HG02798 (cell line): ENCODE data around the gene CAMK2G.

Experiments used
- ATAC-seq: cut with Tn5 transposase; IDR thresholded peaks from one replicate; pipeline ENCODE4 v1.9.1; 2021; ENCODE audit warnings: mild to moderate bottlenecking; ENCODE audit not compliant: unreplicated experiment, poor library complexity

The CAMK2G gene

DNA sequence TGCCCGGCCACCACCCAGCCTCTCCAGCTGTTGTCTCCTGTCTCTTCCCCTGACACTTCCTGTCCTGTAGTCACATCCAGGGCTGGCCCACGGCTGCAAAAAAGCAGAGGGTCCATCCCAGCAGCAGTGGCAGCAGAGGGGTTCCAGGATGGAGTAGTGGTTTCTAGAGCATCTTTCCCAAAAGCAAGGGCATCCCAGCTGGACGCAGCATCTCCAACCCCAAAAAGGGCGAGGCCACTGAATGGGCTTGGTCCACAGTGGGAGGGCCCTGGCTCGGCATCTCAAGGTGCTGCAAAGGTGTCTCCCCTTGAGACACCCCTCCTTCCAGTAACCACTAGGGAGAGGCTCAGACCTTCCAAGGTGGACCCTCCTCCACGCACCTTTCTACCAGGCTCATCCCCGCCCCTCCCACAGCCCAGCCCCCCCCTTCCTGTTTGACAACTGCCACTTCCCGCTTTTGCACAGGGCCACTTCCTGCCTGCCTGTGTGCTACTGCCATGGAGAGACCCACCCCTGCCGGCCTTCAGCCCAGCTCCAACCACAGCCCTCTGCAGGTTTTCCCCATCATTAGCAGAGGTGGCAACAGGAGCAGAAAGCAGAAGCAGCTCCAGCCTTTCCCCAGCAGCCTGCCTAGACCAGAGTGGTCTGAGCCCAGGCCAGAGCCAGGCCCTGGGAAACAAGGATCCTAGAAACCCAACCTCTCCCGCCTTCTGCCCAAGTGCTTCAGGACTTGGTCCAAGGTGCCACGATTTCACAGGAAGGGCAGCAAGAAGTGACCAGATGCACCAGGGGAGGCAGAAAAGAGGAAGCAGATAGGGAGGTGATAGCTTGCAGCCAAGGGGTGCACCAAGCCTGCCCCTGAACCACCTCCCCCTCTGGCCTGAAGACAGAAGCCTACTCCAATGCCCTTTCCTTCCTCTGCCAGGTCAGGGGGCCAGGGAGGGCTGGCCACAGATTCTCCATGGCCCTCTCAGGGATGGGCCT lies 8.6 kb downstream of the CAMK2G start:
- peak; percentile 63 for ATAC-seq

DNA sequence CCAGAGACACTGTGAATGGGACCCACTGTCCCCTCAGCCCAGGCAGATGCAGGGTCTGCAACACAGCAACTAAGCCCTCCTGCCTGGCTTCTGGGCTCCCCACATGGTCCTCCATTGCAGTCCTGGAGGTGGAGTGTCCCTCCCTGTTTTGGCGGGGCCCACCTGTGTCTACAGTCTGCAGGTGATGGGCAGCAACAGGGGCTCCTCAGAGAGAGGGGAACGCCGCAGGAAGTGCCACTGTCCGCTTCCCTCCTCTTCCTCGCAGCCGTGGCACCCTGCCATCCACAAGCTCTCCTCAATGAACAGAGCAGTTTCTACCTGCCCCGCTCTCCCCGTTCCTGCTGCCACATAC lies 9.3 kb downstream of the CAMK2G start:
- no peak for ATAC-seq

DNA sequence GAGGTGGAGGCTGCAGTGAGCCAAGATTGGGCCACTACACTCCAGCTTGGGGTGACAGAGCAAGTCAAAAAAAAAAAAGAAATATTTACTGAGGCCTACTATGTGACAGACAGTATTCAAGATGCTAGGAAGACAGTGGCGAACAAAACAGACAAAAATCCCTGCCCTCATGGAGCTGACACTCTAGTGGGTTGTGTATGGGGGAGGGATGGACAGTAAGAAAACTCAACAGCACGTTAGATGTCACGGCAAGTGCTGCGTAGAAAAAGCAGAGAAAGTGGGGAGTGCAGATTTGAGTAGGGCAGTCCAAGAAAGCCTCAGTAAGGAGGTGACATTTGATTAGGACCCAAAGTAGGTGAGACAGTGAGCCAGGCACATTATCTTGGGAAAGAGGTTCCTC lies 10.1 kb downstream of the CAMK2G start:
- no peak for ATAC-seq

DNA sequence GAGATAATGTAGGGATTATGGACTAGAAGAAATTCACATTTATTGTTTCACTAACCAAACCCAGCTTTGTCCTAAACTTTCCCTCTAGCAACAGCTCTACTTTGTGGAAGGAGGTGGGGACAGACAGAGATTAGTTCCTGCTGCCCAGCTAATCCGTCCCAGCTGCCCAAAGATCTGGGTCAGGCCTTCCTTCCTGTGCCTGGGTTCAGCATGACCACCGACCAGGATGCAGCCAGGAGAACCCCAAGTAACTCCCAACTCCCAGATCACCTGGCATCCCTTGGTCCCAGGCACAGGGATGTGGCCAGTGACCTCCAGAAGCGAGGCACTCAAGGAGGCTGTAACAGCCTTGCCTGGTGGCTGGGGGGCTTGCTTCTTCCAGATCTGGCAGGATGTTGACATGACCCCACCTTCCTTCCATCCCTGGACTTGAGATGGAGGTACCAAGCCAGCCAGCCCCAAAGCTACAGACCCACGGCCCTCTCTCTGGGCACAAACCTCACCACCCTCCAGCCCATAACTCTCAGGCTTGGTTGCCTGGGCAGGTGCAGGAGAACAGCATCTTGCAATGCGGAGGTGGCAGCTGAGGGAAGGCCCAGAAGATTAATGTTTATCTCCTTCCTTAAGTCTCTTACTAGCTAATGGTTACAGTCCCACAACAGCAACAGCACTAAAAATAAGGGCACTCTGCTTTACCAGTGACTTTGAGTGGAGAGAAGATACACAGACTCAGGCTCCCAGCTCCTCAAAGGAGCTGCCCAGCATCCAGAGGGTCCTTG lies 11.1 kb downstream of the CAMK2G start:
- no peak for ATAC-seq

DNA sequence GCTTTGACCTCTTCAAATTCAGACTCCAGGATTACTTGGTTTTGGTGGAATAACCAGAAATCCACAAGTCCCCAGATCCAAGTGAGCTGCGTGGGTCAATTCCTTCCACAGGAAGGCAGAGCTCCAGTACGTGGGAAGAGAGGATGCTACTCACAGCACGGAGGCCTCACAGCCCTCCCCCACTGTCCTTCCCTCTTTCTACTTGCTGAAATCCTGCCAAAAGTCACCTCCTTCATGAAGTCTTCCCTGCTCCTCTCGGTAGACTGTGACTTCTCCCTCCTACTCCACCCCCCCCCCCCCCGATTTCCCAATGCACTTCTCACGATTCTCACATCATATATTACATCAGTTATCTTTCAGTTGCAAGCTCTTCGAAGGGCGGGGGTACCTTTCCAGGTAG lies 12.3 kb downstream of the CAMK2G start:
- no peak for ATAC-seq

DNA sequence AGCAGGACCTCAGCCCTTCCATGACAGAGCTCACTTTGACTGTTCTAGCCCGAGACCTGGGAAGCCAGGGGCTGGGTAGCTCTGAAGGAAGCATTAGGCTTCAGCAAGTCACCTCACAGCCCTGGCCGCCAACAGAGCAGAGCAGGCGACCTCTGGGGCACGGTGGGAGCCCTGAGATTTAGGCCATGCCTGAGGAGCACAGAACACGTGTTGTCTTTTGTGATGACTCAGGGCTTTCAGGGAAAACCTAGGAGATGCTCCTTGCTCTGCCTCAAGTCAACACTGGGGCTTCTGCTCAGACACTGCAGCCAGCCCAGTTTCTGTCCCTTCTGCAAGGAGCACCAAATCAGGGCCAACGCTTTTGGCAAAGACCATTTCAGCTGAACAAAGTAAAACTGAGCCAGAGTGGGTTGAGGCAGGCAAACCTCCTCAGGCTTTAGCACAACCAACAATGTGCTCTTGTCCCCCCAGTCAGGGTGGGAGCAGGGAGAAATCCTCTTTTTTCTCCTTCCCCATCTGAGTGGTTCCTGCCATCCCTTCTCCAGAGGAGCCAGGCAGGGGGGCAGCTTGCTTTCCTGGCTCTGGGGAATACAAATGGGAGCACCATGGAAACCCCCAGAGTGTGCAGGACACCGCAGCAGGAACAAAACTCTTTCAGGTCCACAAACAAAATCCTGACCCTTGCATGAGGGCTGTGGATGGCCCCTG lies 14.4 kb downstream of the CAMK2G start:
- no peak for ATAC-seq

DNA sequence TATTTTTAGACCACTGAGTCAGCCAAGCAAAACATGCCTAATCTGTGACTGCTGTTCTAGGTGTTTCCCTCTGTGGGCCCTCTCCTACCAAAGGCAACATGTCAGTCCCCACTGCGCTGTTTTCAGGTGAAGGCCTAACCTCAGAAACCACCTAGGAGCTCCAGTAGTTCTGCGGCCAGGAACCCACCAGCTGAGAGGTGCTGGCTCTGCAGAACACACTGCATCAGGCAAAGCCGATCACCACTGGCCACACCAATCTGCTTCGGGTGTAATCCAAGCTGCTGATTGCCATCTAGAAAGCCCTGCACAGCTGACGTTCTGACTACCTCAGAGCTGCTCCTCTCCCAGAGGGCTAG lies 14.9 kb downstream of the CAMK2G start:
- no peak for ATAC-seq

DNA sequence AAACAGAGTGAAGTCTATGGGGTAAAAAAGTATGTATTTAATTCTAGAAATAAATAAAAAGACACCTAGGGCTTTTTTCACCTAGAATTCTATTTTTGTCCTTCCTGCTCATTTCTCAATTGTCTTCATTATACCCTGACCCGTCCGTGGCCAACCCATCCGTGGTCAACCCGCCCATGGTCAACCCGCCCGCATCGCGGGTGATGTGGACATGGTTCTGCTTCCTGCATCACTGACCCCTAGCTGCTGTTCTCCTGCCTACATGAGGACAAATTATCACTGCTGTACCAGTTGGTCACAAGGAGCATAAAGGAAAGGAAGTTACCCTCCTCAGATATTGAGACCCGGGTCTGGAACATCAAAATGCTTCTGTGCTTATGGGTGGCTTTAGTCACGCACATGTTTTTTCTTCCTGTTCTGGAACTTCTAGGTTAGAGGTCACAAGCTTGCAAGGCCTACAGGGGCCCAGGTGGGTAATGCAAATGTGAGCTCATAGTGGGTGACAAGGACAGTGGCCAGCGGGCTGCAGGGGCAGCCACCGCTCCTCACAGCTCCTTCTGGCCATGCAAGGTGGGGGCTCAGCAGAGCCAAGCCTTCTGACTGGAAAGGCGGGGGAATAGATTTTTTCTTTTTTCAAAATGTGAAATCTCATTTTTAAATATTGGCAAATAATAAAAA lies 15.5 kb downstream of the CAMK2G start:
- no peak for ATAC-seq

DNA sequence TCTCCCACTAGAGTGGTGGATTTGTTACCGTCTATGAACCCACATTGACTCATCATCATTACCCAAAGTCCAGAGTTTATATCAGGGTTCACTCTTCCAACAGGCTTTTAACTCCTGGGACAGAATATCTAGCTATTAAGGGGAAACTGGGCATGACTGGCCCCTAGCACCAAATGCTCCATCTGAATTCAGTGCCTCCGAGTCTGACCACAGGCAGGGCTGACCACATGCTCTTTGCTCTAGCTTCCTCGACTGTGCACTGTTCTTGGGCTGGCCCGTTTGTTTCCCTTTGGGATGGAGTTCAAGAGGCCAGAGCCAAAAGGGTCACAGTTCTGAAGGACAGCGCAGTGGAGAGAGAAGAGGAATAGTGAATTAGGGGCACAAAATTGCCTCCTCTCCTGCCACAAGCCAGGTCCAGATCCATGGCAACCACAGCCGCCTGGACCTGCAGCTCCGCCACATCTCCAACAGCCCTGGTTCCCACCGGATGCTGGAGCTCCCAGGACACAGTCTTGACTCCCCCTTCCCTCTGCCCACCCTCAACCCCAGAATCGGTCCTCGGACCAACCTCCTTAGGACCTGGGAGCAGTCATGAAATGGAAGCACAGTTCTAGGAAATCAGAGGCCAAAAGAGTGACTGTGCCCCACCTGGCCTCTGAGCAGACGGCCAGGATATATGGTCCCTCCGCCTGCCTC lies 16.2 kb downstream of the CAMK2G start:
- no peak for ATAC-seq

DNA sequence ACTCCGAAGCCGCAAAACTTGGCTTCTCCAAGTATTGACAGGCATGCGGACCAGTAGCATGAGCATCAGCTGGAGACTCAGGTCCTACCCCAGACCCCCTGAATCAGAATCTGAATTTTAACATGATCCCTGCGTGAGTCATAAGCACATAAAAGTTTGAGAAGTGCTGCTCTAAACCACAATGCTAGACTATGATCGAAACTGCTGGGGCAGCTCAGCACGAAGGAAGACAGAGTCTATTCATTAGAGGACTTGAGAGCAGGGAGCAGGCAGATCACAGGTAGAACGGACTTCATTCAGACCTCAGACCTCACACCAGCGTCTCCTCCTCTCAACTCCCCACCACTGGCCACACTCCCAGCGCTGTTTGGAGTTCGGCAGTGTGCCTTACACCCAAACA lies 16.9 kb downstream of the CAMK2G start:
- no peak for ATAC-seq

DNA sequence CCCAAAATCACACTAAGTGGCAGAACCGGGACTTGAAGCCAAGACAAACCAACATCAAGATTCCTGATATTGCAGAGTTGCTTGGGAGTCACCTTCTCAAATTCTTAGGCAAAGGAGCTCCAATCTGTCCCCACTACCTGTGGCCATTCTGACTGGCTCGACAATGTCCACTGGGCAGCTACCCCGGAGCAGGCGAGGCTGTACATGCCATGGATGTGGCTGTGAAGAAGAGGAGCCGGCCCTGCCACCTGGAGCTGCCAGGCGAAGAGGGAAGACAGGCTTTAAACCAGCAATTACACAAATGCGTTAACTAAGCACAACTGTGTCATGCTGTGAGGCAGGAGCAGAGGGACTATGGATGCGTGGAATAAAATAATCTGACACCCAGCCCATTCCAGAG lies 18.1 kb downstream of the CAMK2G start:
- no peak for ATAC-seq

DNA sequence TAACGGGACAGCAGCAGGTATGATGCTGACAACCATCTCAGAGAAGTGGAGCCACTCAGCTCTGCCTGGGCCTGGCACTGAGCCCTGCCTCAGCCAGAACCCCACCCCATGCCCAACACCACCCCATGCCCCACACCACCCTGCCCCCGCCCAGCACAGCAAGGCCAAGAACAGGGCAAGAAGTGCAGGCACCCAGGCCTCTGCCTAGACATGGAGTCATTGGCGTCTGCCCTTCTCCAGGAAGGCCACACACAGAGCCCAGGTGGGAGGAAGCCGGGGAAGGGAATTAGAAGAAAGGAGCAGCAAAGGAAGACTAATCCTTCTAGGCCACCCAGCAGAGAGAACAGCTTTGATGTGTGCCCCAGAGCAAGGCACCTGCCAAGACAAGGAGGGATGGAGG lies 18.9 kb downstream of the CAMK2G start:
- no peak for ATAC-seq

DNA sequence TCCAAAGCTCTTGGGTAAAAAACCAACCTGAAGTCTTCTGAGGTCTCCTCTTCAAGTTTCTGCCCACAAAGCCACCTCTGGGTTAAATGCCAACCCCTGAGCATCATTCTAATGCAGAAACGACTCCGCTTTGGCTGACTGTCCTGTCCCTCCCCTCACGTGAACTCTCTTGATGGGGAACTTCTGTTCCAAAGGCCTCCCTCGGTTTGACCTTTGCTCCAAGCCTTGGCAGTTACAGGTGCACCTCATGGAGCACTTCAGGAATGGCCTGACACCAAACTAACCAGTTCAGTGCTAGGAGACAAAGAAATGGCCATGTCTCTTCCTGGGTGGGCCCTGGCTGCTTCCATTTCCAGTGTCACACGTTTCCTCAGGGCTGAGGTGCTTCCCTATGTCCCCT lies 20.0 kb downstream of the CAMK2G start:
- ATAC-seq = no peak

DNA sequence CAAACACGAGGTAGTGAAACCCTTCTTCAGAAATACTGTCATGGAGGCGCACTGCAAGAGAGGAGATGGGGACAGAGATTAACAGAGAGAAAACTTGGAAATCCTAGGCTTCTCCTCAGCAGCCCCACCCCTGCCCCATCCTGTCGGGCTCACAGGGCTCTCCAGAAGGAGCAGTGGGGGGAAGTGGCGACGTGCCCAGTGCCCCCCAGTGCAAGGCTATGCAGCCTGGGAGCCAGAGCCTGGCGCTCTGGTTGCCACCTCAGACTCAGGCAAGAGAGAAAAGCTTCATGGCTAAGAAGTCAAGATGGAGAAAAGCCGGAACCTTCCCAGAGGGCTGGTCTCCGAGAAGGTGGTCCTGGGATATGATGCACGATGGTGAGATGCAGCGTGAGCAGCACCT lies 21.2 kb downstream of the CAMK2G start:
- no peak for ATAC-seq

DNA sequence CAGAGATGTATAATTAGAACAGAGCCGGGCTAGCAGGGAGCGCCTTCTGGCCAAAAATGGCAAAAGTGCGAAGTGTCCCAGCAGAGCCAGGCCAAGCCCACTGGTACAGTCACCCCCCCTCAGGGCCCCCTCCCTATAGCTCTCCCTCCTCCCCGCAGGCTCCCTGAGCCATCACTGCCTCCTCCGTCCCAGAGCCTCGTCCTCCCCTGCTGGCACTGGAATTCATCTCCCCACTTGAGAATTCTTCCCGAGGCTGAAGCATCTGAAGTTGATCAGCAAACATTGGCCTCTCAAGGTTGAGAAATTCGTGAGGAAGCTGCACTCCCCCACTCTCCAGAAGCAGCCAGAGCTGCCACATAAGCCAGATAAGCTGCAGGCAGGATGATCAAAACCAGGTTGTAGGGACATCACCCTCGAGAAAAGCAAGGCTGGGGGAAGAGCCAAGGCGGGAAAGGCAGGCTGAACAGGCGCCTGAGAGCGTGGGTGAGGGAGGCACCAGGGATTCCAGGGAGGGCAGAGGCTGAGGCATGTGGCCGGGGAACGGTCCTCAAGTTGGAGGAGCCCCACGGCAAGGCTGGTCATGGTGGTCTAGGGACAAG lies 23.4 kb downstream of the CAMK2G start:
- no peak for ATAC-seq

DNA sequence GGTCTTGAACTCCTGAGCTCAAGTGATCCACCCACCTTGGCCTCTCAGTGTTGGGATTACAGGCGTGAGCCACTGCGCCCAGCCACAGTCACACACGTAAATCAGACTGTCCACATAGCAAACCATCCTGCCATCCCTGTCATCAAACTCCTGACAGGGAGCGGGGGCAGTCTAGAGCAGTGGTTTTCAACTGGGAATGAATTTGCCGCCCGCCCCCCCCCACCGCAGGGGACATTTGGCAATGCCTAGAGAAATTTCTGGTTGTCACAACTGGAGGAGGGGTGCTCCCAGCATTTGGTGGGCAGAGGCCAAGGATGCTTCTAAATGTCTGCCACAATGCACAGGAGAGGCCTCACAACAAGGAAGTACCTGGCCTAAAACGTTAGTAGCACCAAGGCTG lies 24.1 kb downstream of the CAMK2G start:
- ATAC-seq = no peak

DNA sequence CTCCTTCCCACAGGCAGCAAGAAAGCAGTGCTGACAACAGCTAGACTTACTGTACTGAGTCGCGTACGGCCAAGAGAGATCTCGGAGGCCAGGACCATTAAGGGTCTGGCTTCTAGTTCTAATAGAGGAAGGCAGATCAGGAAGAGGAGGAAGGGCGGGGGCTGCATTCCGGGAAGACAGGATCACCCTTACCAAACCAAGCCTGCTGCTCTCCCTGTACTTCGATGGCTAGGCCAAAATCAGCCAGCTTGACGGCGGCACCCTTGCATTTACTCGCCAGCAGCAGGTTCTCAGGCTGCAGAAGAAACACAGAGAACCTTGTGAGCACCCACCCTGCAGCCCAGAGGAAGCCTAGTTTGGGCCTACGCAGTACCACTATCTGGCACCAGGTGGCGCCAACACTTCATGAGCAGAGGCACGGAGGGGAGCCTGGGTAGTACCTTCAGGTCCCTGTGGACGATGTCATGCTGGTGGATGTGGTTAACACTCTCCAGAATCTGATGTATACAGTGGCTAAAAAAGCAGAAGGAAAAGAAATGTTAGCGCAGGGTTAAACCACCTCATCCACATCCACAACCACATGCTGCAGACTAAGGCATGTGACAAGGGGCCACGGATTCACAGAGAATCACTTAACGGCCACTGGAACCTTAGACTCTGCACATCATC lies 25.4 kb downstream of the CAMK2G start:
- peak; percentile 86 for ATAC-seq

DNA sequence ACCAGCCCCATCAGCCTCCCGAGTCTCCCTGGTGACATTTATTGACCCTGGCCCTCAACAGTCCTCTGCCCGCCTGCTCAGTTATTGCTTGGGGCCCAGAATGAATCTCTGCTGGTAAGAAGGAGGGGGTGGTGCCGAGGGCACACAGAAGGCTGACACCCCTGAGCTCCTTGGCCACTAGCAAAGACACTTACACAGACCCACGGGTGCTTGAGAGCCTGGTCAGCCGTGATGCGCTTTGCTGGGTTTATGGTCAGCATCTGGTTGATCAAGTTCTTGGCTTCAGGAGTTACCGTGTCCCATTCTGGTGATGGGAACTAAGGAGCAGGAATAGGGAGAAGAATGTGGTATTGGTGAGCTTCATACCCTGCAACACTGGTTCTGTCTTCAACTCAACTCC lies 27.3 kb downstream of the CAMK2G start:
- no peak for ATAC-seq

DNA sequence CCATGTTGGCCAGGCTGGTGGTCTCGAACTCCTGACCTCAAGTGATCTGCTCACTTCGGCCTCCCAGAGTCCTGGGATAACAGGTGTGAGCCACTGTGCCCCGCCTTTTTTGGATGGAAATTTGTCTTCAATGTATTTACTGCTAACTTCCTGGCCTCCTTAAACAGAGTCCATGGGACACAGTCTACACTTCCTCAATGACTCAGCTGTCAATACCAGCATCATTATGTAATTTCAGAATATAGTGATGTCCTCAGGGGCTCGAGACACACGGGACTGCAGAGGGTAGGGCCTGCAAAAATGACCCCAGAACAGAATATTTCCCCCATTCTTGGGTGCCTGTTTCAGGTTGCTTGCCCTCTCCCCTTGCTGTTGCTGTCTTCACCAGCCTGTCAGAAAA lies 31.1 kb downstream of the CAMK2G start:
- no peak for ATAC-seq
